SU-DHL-6 (cell line): ENCODE results near the gene MTERF1.

Experiments used
- H2AFZ ChIP-seq: fragments of 200-600 bp; sonication (generic); 2 replicates; pipeline ENCODE4 v1.6.1; 2014; ENCODE audit warnings: low read depth, mild to moderate bottlenecking, moderate library complexity, mixed read lengths, antibody characterized with exemption, low read length; ENCODE audit not compliant: severe bottlenecking
- H3F3A ChIP-seq: fragments of 200-600 bp; shearing (Covaris generic); 2 replicates; pipeline ENCODE4 v1.6.0; 2016; ENCODE audit warnings: antibody characterized with exemption, mild to moderate bottlenecking; ENCODE audit not compliant: insufficient read depth
- H3K27ac ChIP-seq: fragments of 200-600 bp; sonication (generic); 2 replicates; pipeline ENCODE4 v1.5.1; 2016; ENCODE audit warnings: low read depth, mild to moderate bottlenecking, low read length, moderate library complexity, mixed read lengths
- H3K27me3 ChIP-seq: fragments of 200-600 bp; sonication (generic), shearing (Covaris generic); 2 replicates; pipeline ENCODE4 v1.6.0; 2014; ENCODE audit warnings: mild to moderate bottlenecking, low read length
- H3K36me3 ChIP-seq: fragments of 200-600 bp; sonication (generic); 2 replicates; pipeline ENCODE4 v1.6.1; 2014; ENCODE audit warnings: mild to moderate bottlenecking, low read length, mixed read lengths
- H3K4me2 ChIP-seq: fragments of 300-600, 200-600 bp; shearing (Covaris generic), sonication (generic); 2 replicates; pipeline ENCODE4 v1.6.0; 2014; ENCODE audit warnings: low read length, low read depth, mild to moderate bottlenecking; ENCODE audit not compliant: poor library complexity, severe bottlenecking
- H3K4me3 ChIP-seq: fragments of 200-600 bp; sonication (generic); 2 replicates; pipeline ENCODE4 v1.5.1; 2014; ENCODE audit warnings: antibody characterized with exemption, low read length, mild to moderate bottlenecking, mixed read lengths; ENCODE audit not compliant: insufficient read depth, poor library complexity, severe bottlenecking
- H3K79me2 ChIP-seq: fragments of 200-600 bp; sonication (generic); 2 replicates; pipeline ENCODE4 v1.6.1; 2014; ENCODE audit warnings: mild to moderate bottlenecking, low read length, moderate library complexity; ENCODE audit not compliant: insufficient read depth
- H3K9ac ChIP-seq: fragments of 200-600 bp; sonication (generic); 2 replicates; pipeline ENCODE4 v1.7.0; 2014; ENCODE audit warnings: mild to moderate bottlenecking, low read length
- H3K9me2 ChIP-seq: fragments of 200-600 bp; sonication (generic); replicated peaks from 2 replicates; pipeline ENCODE4 v1.6.1; 2014; ENCODE audit warnings: low read length; ENCODE audit not compliant: insufficient read depth
- H3K9me3 ChIP-seq: fragments of 200-600 bp; sonication (generic); 2 replicates; pipeline ENCODE4 v1.6.1; 2014; ENCODE audit warnings: low read length, mixed read lengths; ENCODE audit not compliant: insufficient read depth
- H4K20me1 ChIP-seq: fragments of 200-600 bp; sonication (generic); 2 replicates; pipeline ENCODE4 v1.6.1; 2014; ENCODE audit warnings: low read depth, mild to moderate bottlenecking, antibody characterized with exemption, low read length, moderate library complexity, mixed read lengths
- CTCF ChIP-seq: fragments of 200-600 bp; sonication (generic); IDR thresholded peaks from one replicate; pipeline ENCODE4 v1.5.1; 2017; ENCODE audit warnings: antibody characterized with exemption, mild to moderate bottlenecking, low read length, moderate library complexity; ENCODE audit not compliant: insufficient read depth, poor library complexity, severe bottlenecking
- EZH2phosphoT487 ChIP-seq: fragments of 200-600 bp; sonication (generic), shearing (Covaris generic); conservative IDR thresholded peaks from 2 replicates; pipeline ENCODE4 v1.6.1; 2018; ENCODE audit warnings: mild to moderate bottlenecking, antibody characterized with exemption, low read length, moderate library complexity, mixed read lengths

MTERF1 gene

GRCh38 chr7:91872928-91873327, 7.6 kb downstream of the MTERF1 start:
- H3K4me2 ChIP-seq = no peak overlapping the region
- H3K4me3 ChIP-seq = no peak overlapping the region
- no peak overlapping the region for H3K27ac ChIP-seq
- H3F3A ChIP-seq = no peaks in the 10 kb centered on the region
- no peaks in the 10 kb centered on the region for H3K9me3 ChIP-seq
- H2AFZ ChIP-seq = no peak overlapping the region
- no peaks in the 10 kb centered on the region for H3K36me3 ChIP-seq
- no peaks in the 10 kb centered on the region for H3K27me3 ChIP-seq
- no peak for TF ChIP-seq CTCF
- no peak for TF ChIP-seq EZH2phosphoT487
- no peaks in the 10 kb centered on the region; the same call in 1 of the 2 replicates for H4K20me1 ChIP-seq
- H3K9me2 ChIP-seq = no peaks in the 10 kb centered on the region
- peaks cover 34% of the 10 kb centered on the region; the same call in 1 of the 2 replicates for H3K79me2 ChIP-seq
- H3K9ac ChIP-seq = no peak overlapping the region

GRCh38 chr7:91872069-91872468, 8.4 kb downstream of the MTERF1 start:
- H3K9me2 ChIP-seq = no peaks in the 10 kb centered on the region
- no peak overlapping the region for H3K4me2 ChIP-seq
- H3F3A ChIP-seq = no peaks in the 10 kb centered on the region
- H4K20me1 ChIP-seq = no peaks in the 10 kb centered on the region; the same call in 1 of the 2 replicates
- H3K79me2 ChIP-seq = peaks cover 25% of the 10 kb centered on the region; the same call in 1 of the 2 replicates
- no peaks in the 10 kb centered on the region for H3K9me3 ChIP-seq
- no peak for TF ChIP-seq EZH2phosphoT487
- no peak for TF ChIP-seq CTCF
- H3K27me3 ChIP-seq = no peaks in the 10 kb centered on the region
- H3K27ac ChIP-seq = no peak overlapping the region
- H3K36me3 ChIP-seq = no peaks in the 10 kb centered on the region
- H2AFZ ChIP-seq = no peak overlapping the region
- no peak overlapping the region for H3K9ac ChIP-seq
- no peak overlapping the region for H3K4me3 ChIP-seq

GRCh38 chr7:91869661-91870060, 10.8 kb downstream of the MTERF1 start:
- Histone ChIP-seq H3K79me2 (0 out of 2 replicates have a peak, but pooled peaks cover 10% of the 10 kb centered on the region), H3K4me2 (no peak overlapping the region), H3K4me3 (no peak overlapping the region), H2AFZ (no peak overlapping the region), H3K9me3 (no peaks in the 10 kb centered on the region), H4K20me1 (no peaks in the 10 kb centered on the region; the same call in 1 of the 2 replicates), H3K9ac (no peak overlapping the region), H3K27me3 (no peaks in the 10 kb centered on the region), H3K9me2 (no peaks in the 10 kb centered on the region), H3K36me3 (no peaks in the 10 kb centered on the region), H3F3A (no peaks in the 10 kb centered on the region), H3K27ac (no peak overlapping the region)
- TF ChIP-seq CTCF (no peak), EZH2phosphoT487 (no peak)
